LHCN-M2 (cell line): Measurements from ENCODE around the gene NQO2. TPM values are rescaled to one million over a fixed set of nuclear protein-coding genes. Genes with fewer than 3 reads are reported as not detected.
A peak's percentile ranks its signal among the peaks of the same experiment; 100 is the strongest.

ENCODE experiments used
- DNase-seq: peaks from one replicate; pipeline ENCODE4 v3.0.0-alpha.2; 2012; ENCODE audit warnings: low read depth
- polyA plus RNA-seq: library from polyadenylated mRNA; unstranded; fragments of >200 nt; gene quantifications from one replicate; pipeline ENCODE4 v1.2.1, GENCODE V29; 2012; ENCODE audit warnings: missing spikeins
- total RNA-seq: library from RNA; depleted of rRNA; stranded (reverse); fragments of >200 nt; gene quantifications from 2 replicates; pipeline ENCODE4 v1.2.3, GENCODE V29; 2014; rRNA removed

The NQO2 gene
- total RNA-seq = 28.8 and 30.1 TPM in 2 replicates
- polyA plus RNA-seq = 36.4 TPM

- DNase-seq = peak; percentile 74
Measured at GRCh38 chr6:2999618-3000557, at the start of gene NQO2. Gene NQO2 (plus strand): TSS chr6:2999894. CDS start chr6:3006553, 6,659 bp downstream.

GRCh38 chr6:2950713-2951112 is 49.0 kb upstream of the NQO2 start:
- DNase-seq = no peak

GRCh38 chr6:2951728-2952127 is 48.0 kb upstream of the NQO2 start:
- DNase-seq = no peak

GRCh38 chr6:2952557-2953095 is 47.1 kb upstream of the NQO2 start:
- peak; percentile 93 for DNase-seq

GRCh38 chr6:2953098-2953497 is 46.6 kb upstream of the NQO2 start:
- no peak for DNase-seq

- peak; percentile 20 for DNase-seq
Measured at GRCh38 chr6:2956930-2957685, 42.6 kb upstream of the NQO2 start.

- DNase-seq = no peak
Measured at GRCh38 chr6:2957696-2958330, 41.9 kb upstream of the NQO2 start.

- DNase-seq = no peak
Measured at GRCh38 chr6:2958331-2958711, 41.4 kb upstream of the NQO2 start.

- no peak for DNase-seq
Measured at GRCh38 chr6:2958776-2959175, 40.9 kb upstream of the NQO2 start.

- DNase-seq = peak; percentile 82
Measured at GRCh38 chr6:2959909-2960719, 39.6 kb upstream of the NQO2 start.

- no peak for DNase-seq
Measured at GRCh38 chr6:2960935-2961334, 38.8 kb upstream of the NQO2 start.

GRCh38 chr6:2961506-2961905 is 38.2 kb upstream of the NQO2 start:
- DNase-seq = no peak

- no peak for DNase-seq
Measured at GRCh38 chr6:2962004-2962403, 37.7 kb upstream of the NQO2 start.

- no peak for DNase-seq
Measured at GRCh38 chr6:2962636-2963035, 37.1 kb upstream of the NQO2 start.

GRCh38 chr6:2963756-2964155 is 35.9 kb upstream of the NQO2 start:
- DNase-seq = no peak

GRCh38 chr6:2964793-2965505 is 34.7 kb upstream of the NQO2 start:
- no peak for DNase-seq

- DNase-seq = no peak
Measured at GRCh38 chr6:2966347-2966746, 33.3 kb upstream of the NQO2 start.

GRCh38 chr6:2967936-2968335 is 31.8 kb upstream of the NQO2 start:
- no peak for DNase-seq

GRCh38 chr6:2968600-2969135 is 31.0 kb upstream of the NQO2 start:
- DNase-seq = no peak

- DNase-seq = no peak
Measured at GRCh38 chr6:2969549-2969948, 30.1 kb upstream of the NQO2 start.
